ENCODE results near the gene HMGCL.
"Not testable (repeated sequence)": the region's sequence is repeated elsewhere in the genome, so short reads cannot be mapped to it uniquely, and the experiment has no call there.

HMGCL gene

DNA sequence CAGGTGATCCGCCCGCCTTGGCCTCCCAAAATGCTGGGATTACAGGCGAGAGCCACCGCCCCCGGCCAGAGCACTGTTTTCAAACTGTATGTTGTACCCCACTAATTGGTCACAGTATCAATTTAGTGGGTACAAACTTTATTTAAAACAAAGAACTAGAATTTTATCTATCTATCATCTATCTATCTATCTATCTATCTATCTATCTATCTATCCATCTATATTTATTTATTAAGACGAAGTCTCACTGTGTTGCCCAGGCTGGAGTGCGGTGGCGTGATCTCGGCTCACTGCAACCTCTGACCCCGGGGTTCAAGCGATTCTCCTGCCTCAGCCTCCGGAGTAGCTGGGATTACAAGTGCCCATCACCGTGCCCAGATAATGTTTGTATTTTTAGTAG, 1.4 kb upstream of the HMGCL start:
- not testable (repeated sequence) for DNase-seq

DNA sequence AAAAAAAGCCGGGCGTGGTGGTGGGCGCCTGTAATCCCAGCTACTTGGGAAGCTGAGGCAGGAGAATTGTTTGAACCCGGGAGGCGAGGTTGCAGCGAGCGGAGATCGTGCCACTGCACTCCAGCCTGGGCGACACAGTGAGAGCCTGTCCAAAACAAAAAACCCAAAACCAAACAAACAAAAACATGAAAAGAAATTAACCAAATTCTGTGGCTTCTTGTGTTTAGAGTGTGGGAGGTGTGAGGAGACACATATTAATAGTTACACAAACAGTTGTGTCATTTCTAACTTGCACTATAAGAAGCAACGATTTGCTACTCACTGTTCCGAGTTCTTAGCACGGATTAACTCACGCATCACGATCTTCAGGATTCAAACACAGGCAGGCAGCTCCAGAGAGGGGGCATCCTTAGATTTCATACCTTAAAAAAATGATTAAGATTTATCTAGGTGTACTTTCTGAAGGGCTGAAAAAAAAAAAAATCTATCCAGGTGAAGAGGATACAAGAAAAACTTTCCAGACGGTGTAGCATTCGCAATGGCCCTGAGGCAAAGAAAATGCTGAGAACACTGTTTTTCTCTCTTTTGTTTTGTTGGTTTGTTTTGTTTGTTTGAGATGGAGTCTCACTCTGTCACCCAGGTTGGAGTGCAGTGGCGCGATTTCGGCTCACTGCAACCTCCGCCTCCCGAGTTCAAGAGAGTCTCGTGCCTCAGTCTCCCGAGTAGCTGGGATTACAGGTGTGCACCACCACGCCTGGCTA, 713 bp upstream of the HMGCL start:
- no peak for DNase-seq

DNA sequence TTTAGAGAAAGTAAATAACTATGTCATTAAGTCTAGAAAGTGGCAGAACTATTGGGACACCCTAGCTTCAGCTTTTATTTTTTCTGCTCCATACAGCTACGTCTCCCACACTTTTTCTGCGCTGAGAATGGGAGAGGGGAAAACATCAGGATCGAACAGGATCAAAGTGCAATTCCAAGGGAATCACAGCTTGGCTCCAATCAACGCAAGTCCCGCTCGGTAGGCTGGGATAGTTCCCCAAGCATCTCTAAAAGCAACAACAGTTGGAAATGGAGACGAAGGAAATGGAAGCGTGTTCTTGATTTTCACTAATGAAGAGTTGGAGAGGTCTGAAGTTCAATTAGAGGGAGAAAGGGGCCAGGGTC, 536 bp downstream of the HMGCL start:
- DNase-seq, result no peak

DNA sequence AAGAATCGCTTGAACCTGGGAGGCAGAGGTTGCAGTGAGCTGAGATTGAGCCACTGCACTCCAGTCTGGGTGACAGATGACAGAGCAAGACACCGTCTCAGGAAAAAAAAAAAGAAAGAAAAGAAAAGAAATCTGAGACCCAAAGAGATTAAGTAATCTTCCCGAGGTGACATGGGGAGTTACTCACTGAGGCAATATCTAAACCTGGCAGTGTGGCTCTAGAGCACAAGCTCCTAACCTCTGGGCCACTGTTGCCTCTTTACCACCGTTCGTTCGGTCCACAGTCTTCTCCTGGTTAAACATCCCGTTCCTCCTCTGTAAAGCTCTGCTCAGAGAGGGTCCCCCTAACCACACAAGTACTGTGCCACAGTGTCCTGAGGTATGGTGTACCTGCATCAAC, 1.5 kb downstream of the HMGCL start:
- no peak for DNase-seq

DNA sequence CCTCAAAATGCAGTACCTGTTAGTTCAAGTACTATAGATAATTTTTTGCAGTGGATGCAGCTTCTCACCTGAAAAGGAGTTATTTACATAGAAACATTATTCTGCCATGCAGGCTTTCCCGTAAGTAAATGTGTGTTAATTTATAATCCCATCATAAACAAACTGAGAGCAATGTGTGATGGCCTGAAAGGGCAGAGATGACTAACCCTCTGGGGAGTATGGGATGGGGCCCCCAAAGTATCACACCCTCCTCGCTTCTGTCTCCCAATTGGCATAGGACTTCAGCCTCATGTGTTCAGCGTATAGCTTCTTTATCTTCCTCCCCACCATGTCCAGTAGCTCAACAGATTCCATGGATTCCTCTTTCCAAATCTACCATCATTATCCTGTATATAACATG, 7.6 kb downstream of the HMGCL start:
- DNase-seq, result no peak

DNA sequence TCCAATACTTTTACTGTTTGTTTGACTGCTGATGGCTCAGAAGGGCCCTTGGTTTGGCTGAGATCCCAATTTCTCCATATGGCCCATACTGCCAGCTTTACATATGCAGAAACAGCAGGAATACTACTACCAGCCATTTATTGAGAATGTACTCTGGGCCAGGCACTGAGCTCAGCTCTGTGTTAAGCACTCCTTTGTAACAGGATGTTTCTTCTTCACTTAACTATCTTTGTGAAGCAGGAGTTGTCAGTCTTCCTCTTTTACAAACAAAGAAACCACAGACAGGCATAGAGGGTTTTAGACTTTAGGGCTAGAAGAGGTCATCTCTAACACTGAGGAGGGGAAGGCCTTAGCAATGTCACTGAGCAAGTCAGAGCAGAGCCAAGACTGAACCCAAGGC, 8.3 kb downstream of the HMGCL start:
- DNase-seq, result no peak

DNA sequence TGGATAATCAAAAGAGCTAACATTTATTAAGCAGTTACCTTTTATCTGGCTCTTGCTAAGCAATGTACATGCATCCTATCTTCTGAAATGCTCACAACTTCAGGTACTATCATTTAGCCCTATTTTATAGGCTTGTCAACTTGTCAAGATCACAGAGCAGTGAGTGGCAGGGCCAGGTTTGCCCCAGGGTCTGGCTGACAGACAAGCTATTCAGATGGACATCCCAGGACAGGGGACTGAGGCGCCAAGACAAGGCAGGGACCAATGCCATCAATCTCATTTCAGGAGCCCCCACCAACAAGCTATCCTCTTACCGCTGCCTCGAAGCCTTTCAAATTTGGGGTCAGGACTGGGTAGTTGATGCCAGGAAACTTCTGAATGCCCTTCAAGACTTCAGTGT, 8.9 kb downstream of the HMGCL start:
- DNase-seq, result no peak

DNA sequence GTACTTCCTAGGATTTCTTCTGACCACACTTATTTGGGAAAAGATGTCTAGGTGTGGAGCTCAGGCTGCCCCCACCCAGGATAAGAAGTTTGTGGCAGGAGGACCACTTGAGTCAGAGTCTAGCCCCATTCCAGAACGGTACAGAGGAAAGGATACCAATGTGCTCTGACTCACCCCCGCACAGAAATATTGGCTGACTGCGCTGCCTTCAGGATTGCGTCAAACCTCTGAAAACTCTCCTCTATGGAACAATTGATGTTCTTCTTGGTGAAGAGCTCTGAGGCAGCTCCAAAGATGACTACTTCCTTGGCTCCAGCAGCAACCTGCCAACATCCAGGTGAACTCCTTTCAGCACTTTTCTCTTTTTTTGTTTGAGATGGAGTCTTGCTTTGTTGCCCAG, 11.2 kb downstream of the HMGCL start:
- DNase-seq, result no peak

DNA sequence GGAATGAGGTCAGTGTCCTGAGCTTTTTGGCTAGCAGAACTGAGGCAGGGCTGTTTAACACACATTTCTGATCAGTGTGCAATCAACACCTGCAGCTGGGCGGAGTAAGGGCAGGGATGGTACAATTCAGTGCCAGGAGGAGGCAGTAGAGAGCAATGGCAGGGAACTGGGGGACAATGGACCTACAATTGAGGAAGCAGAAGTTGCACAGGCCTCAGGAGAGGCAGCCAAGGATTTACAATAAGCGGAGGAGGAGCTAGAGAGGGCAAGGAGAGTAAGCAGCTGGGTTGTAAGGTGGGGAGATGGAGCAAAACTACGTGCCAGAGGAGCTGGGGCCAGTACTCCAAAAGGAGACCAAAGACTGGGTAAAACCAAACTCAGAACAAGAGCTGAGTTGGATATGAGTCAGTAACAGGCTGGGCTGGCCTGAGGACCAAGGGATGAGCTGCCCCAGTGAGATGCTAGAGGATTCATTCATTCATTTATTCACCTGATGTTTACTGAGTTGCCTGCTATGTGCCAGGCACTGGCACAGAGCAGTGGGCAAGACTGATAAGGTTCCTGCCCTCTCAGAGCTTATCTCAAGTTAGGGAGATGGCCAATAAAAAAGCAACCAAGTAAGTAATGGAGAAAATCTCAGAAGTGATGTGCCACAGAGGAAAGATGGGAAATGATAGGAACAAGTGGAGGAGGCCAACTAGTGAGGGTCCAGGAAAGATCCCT, 14.2 kb downstream of the HMGCL start:
- DNase-seq, result no peak

DNA sequence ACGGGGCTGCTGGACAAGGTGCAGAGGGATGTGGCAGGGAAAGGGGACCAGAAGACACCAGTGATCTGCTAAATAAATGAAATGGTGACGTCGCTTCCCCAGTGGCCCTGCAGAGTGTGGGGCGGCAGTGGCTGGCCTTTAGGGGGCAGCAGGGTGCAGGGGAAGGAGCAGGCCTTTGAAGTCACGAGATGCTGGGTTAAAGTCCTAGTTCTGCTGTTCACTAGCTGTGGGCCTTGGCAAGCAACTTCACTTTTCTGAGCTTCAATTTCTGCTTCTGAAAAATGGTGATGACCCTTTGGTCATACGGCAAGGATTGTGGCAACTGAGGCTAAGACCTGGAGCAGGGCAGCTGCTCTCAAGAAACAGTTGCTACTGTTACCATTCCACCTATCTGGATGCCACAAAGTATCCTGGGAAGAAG, 15.5 kb downstream of the HMGCL start:
- peak; percentile 67 for DNase-seq

DNA sequence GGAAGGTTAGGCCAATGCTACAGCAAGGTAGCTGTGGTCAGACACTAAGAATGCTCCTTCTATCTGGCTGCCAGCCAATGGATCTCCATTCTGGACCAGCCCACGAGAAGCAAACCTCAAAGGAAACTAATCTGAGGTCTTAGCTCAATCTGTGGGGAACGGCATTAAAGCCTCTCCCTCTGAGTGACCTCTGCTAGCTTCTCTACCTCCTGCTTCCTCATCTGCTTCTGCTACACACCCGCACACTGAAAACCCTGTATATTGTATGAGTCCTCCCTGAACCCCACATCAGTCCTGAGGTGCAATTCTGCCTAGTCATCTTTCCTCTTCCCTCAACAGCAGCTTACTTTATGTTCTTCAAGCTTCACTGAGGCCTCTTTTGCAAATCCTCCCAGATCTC, 17.8 kb downstream of the HMGCL start:
- no peak for DNase-seq

DNA sequence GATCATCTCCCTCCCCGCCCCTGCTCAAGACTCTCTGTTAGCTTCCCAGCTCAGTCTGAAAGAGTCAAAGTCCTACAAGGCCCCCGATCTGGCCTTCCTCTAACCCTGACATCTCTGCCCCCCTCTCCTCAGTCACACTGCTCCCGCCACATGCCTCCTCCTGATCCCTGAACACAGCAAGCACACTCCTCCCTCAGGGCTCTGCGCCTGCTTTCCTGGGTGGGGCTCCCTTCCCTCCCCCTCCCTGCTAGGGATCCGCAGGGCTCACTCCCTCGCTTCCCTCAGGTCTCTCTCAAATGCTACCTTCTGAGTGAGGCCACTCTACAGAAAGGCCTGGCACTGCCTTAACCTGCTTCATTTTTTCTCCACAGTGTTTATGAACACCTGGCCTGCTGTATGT, 18.9 kb downstream of the HMGCL start:
- DNase-seq, result no peak

DNA sequence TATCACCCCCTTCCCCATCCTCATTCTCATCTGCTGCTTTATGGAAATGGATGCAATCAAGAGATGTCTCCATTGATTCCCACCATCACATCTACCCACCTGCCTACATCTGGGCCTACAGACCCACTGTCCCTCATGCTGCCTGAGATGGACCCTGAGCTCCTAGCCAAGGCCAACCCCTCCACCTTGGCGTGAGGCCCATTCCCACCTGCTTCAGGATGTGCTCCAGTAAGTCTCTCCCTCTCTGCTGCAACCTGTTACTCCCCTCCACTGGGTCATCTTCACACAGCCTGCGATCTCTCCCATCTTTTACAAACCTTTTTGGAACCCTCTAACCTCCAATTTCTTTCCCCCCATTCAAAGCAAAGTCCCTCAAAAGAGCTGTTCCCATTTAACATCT, 20.2 kb downstream of the HMGCL start:
- no peak for DNase-seq

DNA sequence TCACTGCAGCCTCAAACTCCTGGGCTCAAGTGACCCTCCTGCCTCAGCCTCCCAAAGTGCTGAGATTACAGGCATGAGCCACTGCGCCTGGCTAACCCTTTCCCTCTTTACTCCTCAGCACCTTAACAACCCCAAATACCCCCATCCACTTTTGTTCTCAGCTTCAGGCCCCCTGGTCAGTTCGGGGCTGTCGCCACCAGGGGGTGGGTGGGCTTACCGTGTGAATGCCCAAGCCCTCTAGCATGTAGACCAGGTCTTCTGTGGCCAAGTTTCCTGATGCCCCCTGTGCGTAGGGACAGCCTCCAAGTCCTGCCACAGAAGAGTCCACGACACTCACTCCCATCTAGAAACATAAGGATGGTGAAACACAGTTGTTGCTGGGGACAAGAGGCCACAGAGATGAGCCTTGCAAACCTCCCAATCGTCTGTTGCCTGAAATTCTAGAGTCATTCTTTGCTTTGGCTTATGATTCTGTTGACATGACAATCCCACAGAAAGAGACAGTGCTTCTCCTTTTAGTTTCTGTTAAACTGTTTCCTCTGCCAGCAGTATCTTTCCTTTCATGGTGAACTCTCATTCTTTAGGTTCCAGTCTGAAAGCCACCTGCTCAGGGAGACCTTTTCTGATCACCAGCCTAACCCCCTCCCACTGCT, 20.9 kb downstream of the HMGCL start:
- no peak for DNase-seq

DNA sequence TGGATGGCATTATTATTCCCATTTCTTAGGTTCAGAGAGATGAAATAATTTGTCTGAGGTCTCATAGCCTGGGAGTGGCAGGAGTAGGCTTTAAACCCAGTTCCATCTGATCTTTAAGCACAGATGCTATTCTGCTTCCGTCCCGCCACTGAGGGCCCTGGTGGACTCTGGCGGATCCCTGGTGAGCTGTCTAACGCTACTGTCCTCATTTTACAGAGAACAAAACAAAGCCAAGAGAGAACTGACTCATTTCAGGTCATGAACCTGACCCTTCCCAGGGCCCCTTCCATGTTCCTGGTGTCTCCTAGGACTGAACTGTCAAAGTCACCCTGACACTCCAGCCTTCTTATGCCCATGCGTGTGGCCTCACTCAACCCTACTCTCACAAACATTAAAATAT, 21.6 kb downstream of the HMGCL start:
- DNase-seq, result no peak

DNA sequence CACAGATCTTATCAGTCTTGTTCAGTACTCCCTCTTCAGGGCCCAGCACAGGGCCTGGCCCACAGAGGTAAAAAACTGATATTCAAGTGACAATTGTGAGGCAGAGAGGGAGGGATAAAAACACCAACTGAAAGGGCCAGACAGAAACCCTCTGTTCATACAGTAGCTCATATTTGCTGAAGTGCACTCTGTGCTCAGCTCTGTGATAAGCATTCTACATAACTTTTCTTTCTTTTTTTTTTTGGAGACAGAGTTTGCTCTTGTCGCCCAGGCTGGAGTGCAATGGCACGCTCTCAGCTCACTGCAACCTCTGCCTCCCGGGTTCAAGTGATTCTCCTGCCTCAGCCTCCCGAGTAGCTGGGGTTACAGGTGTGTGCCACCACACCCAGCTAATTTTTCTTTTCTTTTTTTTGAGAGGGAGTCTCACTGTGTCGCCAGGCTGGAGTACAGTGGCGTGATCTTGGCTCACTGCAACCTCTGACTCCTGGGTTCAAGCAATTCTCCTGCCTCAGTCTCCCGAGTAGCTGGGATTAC, 22.4 kb downstream of the HMGCL start:
- not testable (repeated sequence) for DNase-seq

DNA sequence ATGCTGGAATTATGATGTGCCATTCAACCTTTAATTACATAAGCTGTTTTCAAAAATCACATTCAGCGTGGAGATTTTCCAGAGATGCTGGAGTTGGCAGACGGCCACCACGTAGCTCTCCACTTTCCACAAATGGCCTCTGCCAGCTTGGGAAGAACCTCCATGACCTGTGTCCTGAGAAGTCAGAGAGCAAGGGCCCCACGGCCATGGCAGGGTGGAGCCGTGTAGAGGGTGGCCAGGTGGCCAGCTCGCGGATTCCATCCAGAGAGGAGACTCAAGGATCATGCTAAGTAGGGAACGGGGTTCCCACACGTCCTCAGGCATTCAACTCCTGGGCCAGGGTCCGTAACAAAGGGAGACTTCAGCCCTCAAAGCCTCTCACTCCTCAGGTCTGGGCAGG, 23.4 kb downstream of the HMGCL start:
- no peak for DNase-seq

DNA sequence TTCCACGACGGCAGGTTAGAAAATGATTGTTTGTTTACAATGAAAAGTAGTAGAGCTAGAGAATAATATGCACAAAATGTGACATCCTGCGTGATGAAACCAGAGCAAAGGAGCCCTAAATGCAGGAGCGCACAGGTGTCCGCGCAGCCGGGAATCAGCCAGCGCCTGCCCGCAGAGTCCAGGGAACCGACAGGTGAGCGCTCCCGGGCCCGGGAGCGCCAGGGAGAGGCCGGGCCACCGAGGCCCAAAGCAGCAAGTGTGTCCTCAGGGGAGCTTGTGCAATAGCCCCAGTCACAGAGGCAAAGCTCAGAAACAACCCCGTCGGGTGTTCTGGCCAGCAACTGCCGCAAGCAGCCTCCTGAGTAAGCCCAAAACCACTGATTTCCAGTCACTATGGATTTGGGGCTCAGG, 23.9 kb downstream of the HMGCL start:
- DNase-seq, result no peak

DNA sequence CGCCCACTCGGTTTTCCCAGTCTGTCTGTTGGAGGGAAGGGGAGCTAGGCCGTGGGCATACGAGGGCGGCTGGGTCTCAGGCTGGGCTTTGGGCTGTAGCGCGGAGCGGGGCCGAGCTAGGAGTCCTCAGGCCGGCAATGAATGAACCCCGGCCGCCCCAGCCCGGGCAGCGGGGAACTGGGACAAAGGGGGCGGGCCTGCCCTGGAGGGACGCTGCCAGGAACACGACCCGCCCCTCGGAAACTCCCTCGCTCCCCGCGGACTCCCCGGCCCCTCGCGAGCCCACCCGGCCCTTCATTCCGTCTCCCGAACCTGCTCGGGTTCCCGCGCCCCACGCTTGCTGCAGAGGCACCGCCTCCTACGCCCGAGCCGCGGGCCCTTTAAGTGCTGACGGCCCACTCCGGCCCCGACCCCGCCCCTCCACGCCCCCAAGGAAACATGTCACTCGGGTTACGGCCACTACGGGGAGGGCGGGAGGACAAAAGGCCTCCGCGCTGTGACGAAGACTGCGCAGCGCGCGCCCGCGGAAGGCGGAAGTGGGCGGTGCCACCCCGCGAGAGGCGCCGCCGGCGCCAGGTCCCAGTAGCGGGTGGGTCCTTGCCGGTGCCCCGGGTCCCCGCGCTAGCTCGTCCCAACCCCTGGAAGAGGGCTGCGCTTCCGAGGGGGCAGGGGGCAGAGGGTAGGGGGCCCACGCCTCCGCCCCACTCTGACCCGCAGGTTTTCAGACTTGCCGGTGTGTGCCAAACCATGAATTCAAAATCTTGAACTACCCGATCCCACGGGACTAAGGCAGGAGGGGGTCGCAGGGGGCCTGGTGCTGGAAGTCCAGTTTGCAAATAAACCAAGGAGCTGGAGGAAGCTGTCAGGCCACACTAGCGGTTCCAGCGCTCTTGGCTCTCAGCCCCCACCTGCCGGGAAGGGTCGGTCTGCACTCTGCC, 24.6 kb downstream of the HMGCL start, which contains the start of gene GALE:
GALE (minus strand) TSS at position 355 of the 938 bp plus-strand sequence. CDS start 1,747 bp downstream, outside the sequence.
- peak; percentile 95 for DNase-seq

DNA sequence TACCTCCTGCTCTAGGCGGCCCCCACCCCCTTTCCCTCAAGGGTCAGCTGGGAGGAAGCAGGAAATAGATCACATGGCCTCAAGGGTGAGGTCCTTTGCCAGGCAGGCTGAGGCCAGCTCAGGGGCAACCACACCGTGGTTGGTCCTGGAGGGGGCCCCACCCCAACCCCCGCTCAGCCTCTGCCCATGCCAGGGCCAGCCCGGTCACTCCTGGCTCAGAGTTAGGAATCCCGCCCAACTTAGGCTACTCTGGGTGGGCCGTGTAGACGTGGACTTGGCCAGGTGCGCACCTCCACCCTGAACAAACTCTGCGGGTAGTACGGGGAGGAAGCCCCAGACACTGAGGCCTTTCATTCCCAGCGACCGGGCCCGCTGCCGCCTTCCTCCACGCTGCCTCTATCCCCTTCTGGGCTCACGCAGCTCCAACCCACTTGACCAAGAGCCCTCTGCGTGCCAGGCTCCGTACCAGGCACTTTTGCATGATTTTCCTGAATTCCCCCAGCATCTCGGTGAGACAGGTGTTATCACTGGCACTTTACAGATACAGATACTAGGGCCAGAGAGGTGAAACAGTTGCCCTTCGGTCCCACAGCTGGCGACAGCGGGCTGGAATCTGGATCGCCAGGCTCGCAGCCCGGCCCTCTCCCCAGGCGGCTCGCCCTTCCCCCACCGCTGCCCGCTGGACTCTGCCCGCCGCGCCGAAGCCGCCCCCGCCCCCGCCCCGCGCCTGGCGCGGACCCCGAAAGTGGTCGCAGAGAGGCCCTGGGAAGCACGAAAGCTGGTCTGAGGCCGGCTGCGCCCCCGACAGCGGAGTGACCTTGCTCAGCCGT, 25.4 kb downstream of the HMGCL start:
- no peak for DNase-seq

DNA sequence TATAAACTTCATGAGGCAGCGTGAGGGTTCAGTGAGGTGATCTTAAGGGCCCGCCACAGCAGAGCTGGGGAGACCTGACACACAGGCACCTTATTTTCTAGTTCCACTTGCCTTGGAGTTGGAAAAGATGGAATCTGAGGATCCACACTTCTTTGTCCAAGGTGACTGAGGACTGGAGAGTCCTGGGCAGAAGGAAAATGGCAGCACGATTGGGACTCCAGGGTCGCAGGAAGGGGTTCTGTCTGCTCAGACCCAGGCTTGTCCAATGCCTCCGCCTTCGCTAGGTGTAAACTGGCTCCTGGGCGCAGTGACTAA, 26.0 kb downstream of the HMGCL start:
- DNase-seq, result no peak

Data from fibroblast of skin of scalp (primary cell).